Uterus (tissue), 4 donors: Measurements from ENCODE around the gene FGF14. TPM values are rescaled to one million over a fixed set of nuclear protein-coding genes. Genes with fewer than 3 reads are reported as not detected.

ENCODE experiments used
- DNase-seq, 2 donors: peaks; one replicate each; pipeline ENCODE4 v3.0.0-alpha.2; 2019 to 2020
- H3K27ac ChIP-seq, 2 donors: fragments of 200-600 bp; sonication (generic); 1 replicate in 1 of 2; 2 replicates in 1 of 2; pipeline ENCODE4 v1.5.1; 2016 to 2018
- H3K27me3 ChIP-seq, 2 donors: fragments of 200-600 bp; sonication (generic); one replicate each; pipeline ENCODE4 v1.5.1; 2018 to 2019; ENCODE audit warnings: control low read depth in 1 of 2
- H3K36me3 ChIP-seq, 2 donors: fragments of 200-600 bp; sonication (generic); one replicate each; pipeline ENCODE4 v1.5.1; 2019; ENCODE audit warnings: control low read depth in 1 of 2
- H3K4me1 ChIP-seq, 2 donors: fragments of 200-600 bp; sonication (generic); one replicate each; pipeline ENCODE4 v1.5.1; 2018 to 2019; ENCODE audit warnings: control low read depth in 1 of 2
- H3K4me3 ChIP-seq, 2 donors: fragments of 200-600 bp; sonication (generic); 1 replicate in 1 of 2; 2 replicates in 1 of 2; pipeline ENCODE4 v1.5.1; 2018 to 2019; ENCODE audit warnings: mild to moderate bottlenecking in 1 of 2
- H3K9me3 ChIP-seq, 2 donors: fragments of 200-600 bp; sonication (generic); one replicate each; pipeline ENCODE4 v1.5.1; 2019; ENCODE audit warnings: control low read depth in 1 of 2
- POLR2A ChIP-seq, 2 donors: fragments of 450-650 bp; IDR thresholded peaks; one replicate each; pipeline ENCODE4 v1.6.1; 2016; ENCODE audit warnings: antibody characterized with exemption in 2 of 2, mild to moderate bottlenecking in 1 of 2, moderate library complexity in 1 of 2
- intact Hi-C: fragments of 100-400 bp; cut with DNase I; formaldehyde crosslinking; loops from one replicate; pipeline ENCODE4 v1.15.1; 2023; ENCODE audit warnings: low total_unique reads
- total RNA-seq, 4 donors: library from RNA; depleted of rRNA in 3 of 4; stranded (reverse); fragments of >200 nt in 3 of 4; gene quantifications; one replicate each; pipeline versions ENCODE4 v1.1.0 to v1.2.4, GENCODE V29; 2014 to 2023
- TF ChIP-seq, protein P1 (sequence below), 4 experiments: fragments of 200-600 bp in 2 of 4; fragments of 450-650 bp in 2 of 4; sonication (generic) in 2 of 4; IDR thresholded peaks; one replicate each; pipeline ENCODE4 v1.5.1; 2016 to 2019; ENCODE audit warnings: antibody characterized with exemption in 4 of 4, mild to moderate bottlenecking in 2 of 4, moderate library complexity in 1 of 4
- donor health status: DM: yes; HTN: yes; CAD: no.

FGF14 gene
- total RNA-seq, 4 donors from 2014 or later, result under 0.01 to 0.98 (median 0.62) TPM; not detected in 1

DNA sequence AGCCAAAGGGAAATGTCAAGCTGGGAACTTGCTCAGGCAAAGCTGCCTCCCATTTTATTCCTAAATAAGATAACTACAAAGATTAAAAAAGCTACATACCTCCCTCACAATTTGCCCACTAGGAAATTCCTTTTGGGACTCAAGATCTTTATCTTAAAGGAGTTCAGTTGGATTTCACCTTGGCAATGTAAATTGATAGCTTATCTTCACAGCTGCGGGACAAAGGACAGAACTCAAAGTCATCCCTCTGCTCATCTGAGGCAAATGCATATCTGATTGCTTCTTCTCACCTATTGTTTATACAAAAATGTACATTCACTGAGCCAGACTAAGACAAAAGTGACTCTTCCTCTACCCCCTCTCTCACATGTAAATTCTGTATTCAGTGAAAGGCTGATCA is 47.8 kb downstream of the FGF14 start:
- Histone ChIP-seq H3K4me3 (no peak overlapping the region), H3K4me1 (no peaks in the 10 kb centered on the region), H3K27me3 (no peaks in the 10 kb centered on the region), H3K36me3 (no peaks in the 10 kb centered on the region), H3K9me3 (no peaks in the 10 kb centered on the region), H3K27ac (no peak overlapping the region)
- intact Hi-C loops, result no loop called here
- TF ChIP-seq POLR2A (IDR thresholded peaks at IDR 0.05), result no peak
- TF ChIP-seq, protein P1, sequence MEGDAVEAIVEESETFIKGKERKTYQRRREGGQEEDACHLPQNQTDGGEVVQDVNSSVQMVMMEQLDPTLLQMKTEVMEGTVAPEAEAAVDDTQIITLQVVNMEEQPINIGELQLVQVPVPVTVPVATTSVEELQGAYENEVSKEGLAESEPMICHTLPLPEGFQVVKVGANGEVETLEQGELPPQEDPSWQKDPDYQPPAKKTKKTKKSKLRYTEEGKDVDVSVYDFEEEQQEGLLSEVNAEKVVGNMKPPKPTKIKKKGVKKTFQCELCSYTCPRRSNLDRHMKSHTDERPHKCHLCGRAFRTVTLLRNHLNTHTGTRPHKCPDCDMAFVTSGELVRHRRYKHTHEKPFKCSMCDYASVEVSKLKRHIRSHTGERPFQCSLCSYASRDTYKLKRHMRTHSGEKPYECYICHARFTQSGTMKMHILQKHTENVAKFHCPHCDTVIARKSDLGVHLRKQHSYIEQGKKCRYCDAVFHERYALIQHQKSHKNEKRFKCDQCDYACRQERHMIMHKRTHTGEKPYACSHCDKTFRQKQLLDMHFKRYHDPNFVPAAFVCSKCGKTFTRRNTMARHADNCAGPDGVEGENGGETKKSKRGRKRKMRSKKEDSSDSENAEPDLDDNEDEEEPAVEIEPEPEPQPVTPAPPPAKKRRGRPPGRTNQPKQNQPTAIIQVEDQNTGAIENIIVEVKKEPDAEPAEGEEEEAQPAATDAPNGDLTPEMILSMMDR (IDR thresholded peaks at IDR 0.05), result no peak
- DNase-seq, result no peak

DNA sequence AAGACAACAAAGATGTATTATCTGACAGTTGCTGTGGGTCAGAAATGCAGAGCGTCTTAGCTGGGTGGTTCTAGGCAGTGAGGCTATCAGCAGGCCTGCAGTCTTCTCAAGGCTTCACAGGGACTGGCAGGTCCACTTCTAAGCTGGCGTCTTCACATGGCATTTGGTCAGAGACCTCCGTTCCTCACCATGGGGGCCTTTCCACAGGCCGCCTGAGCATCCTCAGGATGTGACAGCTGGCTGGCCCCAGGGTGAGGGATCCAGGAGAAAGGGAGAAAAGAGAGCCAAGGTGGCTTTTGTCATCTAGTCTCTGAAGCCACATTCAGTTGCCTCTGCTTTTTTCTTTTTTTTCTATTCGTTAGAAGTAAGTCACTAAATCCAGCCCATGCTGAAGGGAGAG is 50.3 kb downstream of the FGF14 start:
- no peak overlapping the region for H3K4me3 ChIP-seq
- no peaks in the 10 kb centered on the region for H3K9me3 ChIP-seq
- H3K4me1 ChIP-seq, result no peaks in the 10 kb centered on the region
- DNase-seq, result no peak
- H3K27ac ChIP-seq, result no peak overlapping the region
- H3K36me3 ChIP-seq, result no peaks in the 10 kb centered on the region
- TF ChIP-seq POLR2A (IDR thresholded peaks at IDR 0.05), result no peak
- TF ChIP-seq, protein P1 (IDR thresholded peaks at IDR 0.05), result no peak
- intact Hi-C loops, result no loop called here
- H3K27me3 ChIP-seq, result no peaks in the 10 kb centered on the region

DNA sequence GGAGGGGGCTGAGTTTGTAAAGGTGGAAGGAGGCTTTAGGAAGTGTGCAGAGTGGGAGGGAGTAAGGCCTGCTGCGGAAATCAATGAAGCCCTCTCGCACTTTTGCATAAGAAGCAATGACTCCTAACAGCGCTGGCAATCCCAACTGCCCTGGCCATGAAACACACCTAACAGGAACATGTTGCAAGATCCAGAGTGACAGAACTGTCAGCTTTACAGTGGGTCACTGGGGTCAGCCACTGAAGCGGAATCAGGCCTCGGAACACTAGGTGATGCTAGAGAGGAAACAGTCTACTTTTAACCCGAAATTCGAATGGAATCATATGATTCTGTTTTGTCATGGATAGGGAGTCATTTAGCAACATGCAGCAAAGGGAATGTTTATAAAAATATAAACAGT is 54.4 kb downstream of the FGF14 start:
- intact Hi-C loops, result no loop called here
- TF ChIP-seq, protein P1 (IDR thresholded peaks at IDR 0.05), result no peak
- TF ChIP-seq POLR2A (IDR thresholded peaks at IDR 0.05), result no peak
- H3K36me3 ChIP-seq, result no peaks in the 10 kb centered on the region
- no peak overlapping the region for H3K27ac ChIP-seq
- no peaks in the 10 kb centered on the region for H3K27me3 ChIP-seq
- H3K4me1 ChIP-seq, result no peaks in the 10 kb centered on the region
- H3K4me3 ChIP-seq, result no peak overlapping the region
- no peak for DNase-seq
- no peaks in the 10 kb centered on the region for H3K9me3 ChIP-seq

DNA sequence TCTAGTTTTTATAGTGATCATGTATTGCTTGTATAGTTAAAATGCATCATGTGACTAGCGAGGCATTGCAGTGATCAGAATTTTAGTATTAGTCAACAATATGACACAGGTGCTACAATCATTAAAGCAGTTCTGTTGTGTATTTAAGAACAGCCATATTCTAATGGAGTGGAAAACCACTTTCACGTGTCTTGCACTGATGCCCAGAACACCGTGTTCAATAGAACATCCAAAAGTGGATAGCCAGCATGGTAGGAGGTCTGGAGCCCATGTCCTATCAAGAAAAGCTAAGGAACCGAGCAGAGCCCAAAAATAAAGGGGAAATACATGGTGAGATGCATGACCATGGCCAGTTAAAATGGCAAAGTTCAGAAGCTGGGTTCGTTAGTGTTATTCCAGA is 55.1 kb downstream of the FGF14 start:
- intact Hi-C loops, result no loop called here
- no peak overlapping the region for H3K4me3 ChIP-seq
- no peak overlapping the region for H3K27ac ChIP-seq
- no peak for DNase-seq
- no peaks in the 10 kb centered on the region for H3K9me3 ChIP-seq
- no peaks in the 10 kb centered on the region for H3K4me1 ChIP-seq
- H3K36me3 ChIP-seq, result no peaks in the 10 kb centered on the region
- no peaks in the 10 kb centered on the region for H3K27me3 ChIP-seq
- TF ChIP-seq POLR2A (IDR thresholded peaks at IDR 0.05), result no peak
- TF ChIP-seq, protein P1 (IDR thresholded peaks at IDR 0.05), result no peak

DNA sequence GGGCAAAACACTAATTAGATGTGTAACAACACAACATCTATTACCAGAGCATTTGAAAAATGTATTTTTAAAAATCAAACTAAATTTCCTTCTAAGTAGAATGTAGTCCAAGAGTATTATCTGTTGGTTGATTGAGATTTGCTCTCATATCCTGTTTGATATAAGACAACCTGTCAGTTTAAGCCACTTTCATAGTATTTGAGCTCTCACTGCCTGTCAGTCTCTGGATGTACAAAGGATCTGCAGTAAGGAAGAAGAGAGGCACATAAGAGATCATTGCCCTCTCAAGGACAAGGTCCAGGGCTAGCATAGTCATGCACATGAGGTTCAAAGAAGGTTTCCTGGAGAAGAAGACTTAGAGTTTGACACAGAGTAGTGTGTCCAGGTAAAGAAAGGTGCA is 57.4 kb downstream of the FGF14 start:
- Histone ChIP-seq H3K4me1 (no peaks in the 10 kb centered on the region), H3K9me3 (no peaks in the 10 kb centered on the region), H3K27me3 (no peaks in the 10 kb centered on the region), H3K27ac (no peak overlapping the region), H3K36me3 (no peaks in the 10 kb centered on the region), H3K4me3 (no peak overlapping the region)
- no peak for DNase-seq
- TF ChIP-seq, protein P1 (IDR thresholded peaks at IDR 0.05), result no peak
- intact Hi-C loops, result no loop called here
